Activated naive CD8-positive, alpha-beta T cell treated with anti-CD3 and anti-CD28 coated beads, Interleukin-2, amount 10 ng/mL, durations not matched to agents 7 days and 5 days (primary cell): ENCODE results near the gene PGP. TPM values are rescaled to one million over a fixed set of nuclear protein-coding genes. Genes with fewer than 3 reads are reported as not detected.

Experiments
- ATAC-seq: fragments of 150-1000 bp; cut with Tn5 transposase; one replicate; pipeline ENCODE4 v1.10.0; 2021; ENCODE audit warnings: low read depth, moderate library complexity
- POLR2A ChIA-PET: fragments of 350-600 bp; sonication (Branson Sonifier 250); formaldehyde crosslinking; loops from one replicate; lab custom pipeline; 2021; ENCODE audit warnings: antibody characterized with exemption; lab: Charles Lee
- DNase-seq: peaks from one replicate; pipeline ENCODE4 v3.0.0; 2021
- H3K27ac Mint-ChIP-seq: one replicate; pipeline ENCODE4 v1.8.0; 2022; ENCODE audit warnings: mild to moderate bottlenecking, mixed read lengths
- H3K27me3 Mint-ChIP-seq: one replicate; pipeline ENCODE4 v1.8.0; 2022; ENCODE audit warnings: mild to moderate bottlenecking, moderate library complexity, mixed read lengths
- H3K36me3 Mint-ChIP-seq: one replicate; pipeline ENCODE4 v1.8.0; 2021; ENCODE audit warnings: mild to moderate bottlenecking, mixed read lengths
- H3K4me1 Mint-ChIP-seq: one replicate; pipeline ENCODE4 v1.8.0; 2021; ENCODE audit warnings: mixed read lengths
- H3K4me3 Mint-ChIP-seq: one replicate; pipeline ENCODE4 v1.8.0; 2022; ENCODE audit warnings: mild to moderate bottlenecking, moderate library complexity, mixed read lengths
- H3K9me3 Mint-ChIP-seq: one replicate; pipeline ENCODE4 v1.8.0; 2021; ENCODE audit warnings: mixed read lengths
- total RNA-seq, 2 experiments: library from RNA; stranded (reverse); gene quantifications; one replicate each; pipeline ENCODE4 v1.2.3, GENCODE V29; 2021

PGP gene
- total RNA-seq, 2 experiments from 2014 or later = 22.6 to 23.2 TPM

DNA sequence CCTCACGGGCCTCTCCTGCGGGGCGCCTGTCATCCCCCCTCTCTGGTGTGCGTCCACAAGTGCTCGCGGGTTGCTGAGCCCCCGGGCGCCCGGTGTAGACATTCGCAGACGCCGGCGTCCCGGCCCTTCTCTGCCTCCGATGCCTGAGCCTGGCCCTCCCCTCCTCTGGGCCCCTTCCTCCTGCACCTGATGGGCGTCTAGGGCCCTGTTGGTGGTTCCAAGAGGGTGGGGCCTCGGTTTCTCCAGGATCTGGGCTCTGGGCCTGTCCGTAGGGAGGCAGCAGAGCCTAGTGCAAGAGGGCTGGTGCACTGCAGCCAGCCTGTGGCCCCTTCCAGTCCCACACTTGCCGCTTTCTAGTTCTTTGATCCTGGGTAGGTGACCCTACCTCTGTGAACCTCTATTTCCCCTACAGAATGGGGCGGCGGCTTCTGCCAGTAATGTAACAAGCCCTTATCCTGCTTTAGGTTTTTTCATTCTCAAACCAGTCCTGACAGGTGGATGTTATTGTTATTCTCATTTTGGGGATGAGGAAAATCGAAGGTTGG, 9.4 kb upstream of the PGP start:
- POLR2A ChIA-PET = interaction anchor here (1.3 to 1.7 kb wide), 2 partner anchors 9 to 12 kb away, joined by 3 to 8 read pairs; partner anchors contain the start of genes DNASE1L2 and PGP
- H3K4me3 Mint-ChIP-seq = peak overlapping the region; percentile 82

DNA sequence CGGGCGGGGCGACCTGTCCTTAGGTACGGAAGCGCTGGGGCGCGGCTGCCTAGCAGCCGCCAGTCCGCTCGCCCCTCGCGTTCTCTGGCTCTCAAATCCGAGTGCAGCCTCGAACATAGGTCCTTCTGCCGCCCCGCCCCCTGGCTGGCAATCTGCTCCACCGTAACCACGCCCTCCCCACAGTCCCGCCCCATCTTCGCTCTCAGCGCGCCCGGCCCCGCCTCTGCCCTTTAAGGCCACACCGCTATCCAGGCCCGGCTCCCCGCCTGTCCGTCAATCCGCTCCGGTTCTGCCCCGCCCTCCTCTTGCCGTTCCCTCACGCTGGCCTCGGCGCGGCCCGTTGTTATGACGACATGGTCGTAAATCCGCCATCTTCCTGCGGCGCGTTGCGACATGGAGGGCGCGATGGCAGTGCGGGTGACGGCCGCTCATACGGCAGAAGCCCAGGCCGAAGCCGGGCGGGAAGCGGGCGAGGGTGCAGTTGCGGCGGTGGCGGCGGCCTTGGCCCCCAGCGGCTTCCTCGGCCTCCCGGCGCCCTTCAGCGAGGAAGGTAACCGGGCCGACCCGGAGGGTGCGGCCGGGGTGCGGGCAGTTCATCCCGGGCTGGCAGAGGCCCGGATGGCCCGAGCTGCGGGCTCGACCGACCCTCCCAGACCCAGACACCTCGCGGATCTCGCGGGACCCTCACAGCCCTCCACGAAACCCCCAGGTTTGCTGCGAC, 8.7 kb upstream of the PGP start, which contains the start of gene E4F1:
Gene E4F1, plus strand, starts transcription at position 371 of the 721 bp plus-strand sequence. Its CDS starts 23 bp downstream, at position 394.
- Mint-ChIP-seq H3K9me3 (no peaks in the 10 kb centered on the region), H3K4me1 (peaks cover 14% of the 10 kb centered on the region), H3K27ac (peak within 1 kb of the TSS; percentile 78), H3K36me3 (no peaks in the 10 kb centered on the region), H3K4me3 (peak within 1 kb of the TSS; percentile 82), H3K27me3 (no peaks in the 10 kb centered on the region)
- DNase-seq = peak; percentile 99
- POLR2A ChIA-PET = interaction anchor here (0.5 to 1.7 kb wide), 6 partner anchors 7 to 259 kb away, joined by 3 to 8 read pairs (median 3); partner anchors contain the start of genes DNASE1L2, ECI1, PGP and RPS2
- ATAC-seq = peak; percentile 97

More for the DNA sequence above, 9.4 kb upstream of the PGP start:
- Mint-ChIP-seq H3K36me3 (no peaks in the 10 kb centered on the region), H3K27ac (peak overlapping the region; percentile 77), H3K27me3 (no peaks in the 10 kb centered on the region), H3K9me3 (no peaks in the 10 kb centered on the region), H3K4me1 (peaks cover 14% of the 10 kb centered on the region)
- ATAC-seq = peak; percentile 21
- DNase-seq = no peak

DNA sequence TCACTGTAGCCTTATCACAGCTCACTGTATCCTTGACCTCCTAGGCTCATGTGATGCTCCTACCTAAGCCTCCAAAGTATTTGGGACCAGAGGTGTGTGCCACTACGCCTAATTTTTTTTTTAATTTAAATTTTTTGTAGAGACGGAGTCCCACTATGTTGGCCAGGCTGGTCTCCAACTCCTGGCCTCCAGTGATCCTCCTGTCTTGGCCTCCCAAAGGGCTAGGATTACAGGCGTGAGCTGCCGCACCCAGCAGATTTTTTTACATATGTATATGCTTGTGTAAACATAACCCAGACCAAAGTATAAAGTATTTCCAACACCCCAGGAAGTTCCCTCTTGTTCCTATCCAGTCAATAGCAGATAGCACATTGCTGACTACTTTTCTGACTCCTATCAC, 1.7 kb upstream of the PGP start:
- POLR2A ChIA-PET = interaction anchor here (0.8 to 2.7 kb wide), 3 partner anchors 10 to 61 kb away, joined by 3 to 32 read pairs (median 4); partner anchors contain the start of genes MLST8 and TRAF7
- H3K27ac Mint-ChIP-seq = no peak overlapping the region
- peaks cover 18% of the 10 kb centered on the region for H3K4me1 Mint-ChIP-seq
- H3K27me3 Mint-ChIP-seq = no peaks in the 10 kb centered on the region
- DNase-seq (no peak), ATAC-seq (no peak)
- no peaks in the 10 kb centered on the region for H3K36me3 Mint-ChIP-seq
- H3K4me3 Mint-ChIP-seq = peak overlapping the region; percentile 84
- H3K9me3 Mint-ChIP-seq = no peaks in the 10 kb centered on the region

DNA sequence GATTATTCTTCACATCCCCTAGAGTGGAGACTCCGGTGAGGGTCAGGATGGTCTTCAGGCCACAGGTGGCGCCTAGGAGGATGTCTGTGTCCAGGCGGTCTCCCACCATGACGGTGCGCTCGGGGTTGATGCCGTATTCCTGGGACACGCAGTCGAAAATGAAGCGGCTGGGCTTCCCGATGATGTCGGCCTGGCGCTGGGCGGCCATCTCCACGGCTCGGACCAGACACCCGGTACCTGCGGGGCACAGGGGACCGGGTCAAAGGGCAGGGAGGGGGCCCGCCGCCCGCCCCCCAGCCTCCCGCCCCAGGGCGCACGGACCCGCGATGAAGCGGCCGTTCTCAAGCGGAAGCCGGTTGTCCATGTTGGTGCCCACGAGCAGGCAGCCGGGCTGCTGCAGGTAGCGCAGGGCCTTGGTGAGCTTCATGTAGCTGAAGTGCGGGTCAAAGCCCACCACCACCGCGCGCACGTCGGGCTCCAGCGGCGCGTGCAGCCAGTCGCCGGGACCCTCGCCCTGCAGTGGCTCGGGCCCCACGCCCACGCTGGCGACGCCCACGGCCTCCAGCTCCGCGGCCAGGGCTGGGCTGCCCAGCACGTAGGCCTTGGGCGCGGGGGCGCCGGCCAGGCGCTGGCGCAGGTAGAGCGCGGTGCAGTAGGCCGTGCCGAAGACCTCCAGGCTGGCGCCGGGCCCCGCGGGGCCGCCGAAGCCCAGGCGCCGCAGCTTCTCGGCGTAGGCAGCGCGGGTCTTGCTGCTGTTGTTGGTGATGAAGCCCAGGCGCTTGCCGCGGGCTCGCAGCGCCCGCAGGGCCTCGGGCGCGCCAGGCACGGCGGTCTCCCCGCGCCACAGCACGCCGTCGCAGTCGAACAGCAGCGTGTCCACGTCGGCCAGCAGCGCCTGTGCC, 572 bp downstream of the PGP start:
- POLR2A ChIA-PET = interaction anchor here (0.6 to 2.7 kb wide), 12 partner anchors 8 to 318 kb away, joined by 3 to 32 read pairs (median 4); partner anchors contain the start of genes E4F1, ECI1, MLST8 and MSRB1
- no peak for ATAC-seq
- Mint-ChIP-seq H3K9me3 (no peaks in the 10 kb centered on the region), H3K4me3 (peak overlapping the region; percentile 84), H3K4me1 (peaks cover 18% of the 10 kb centered on the region), H3K27ac (peak overlapping the region; percentile 62), H3K27me3 (no peaks in the 10 kb centered on the region), H3K36me3 (peaks cover 2% of the 10 kb centered on the region)
- DNase-seq = no peak

DNA sequence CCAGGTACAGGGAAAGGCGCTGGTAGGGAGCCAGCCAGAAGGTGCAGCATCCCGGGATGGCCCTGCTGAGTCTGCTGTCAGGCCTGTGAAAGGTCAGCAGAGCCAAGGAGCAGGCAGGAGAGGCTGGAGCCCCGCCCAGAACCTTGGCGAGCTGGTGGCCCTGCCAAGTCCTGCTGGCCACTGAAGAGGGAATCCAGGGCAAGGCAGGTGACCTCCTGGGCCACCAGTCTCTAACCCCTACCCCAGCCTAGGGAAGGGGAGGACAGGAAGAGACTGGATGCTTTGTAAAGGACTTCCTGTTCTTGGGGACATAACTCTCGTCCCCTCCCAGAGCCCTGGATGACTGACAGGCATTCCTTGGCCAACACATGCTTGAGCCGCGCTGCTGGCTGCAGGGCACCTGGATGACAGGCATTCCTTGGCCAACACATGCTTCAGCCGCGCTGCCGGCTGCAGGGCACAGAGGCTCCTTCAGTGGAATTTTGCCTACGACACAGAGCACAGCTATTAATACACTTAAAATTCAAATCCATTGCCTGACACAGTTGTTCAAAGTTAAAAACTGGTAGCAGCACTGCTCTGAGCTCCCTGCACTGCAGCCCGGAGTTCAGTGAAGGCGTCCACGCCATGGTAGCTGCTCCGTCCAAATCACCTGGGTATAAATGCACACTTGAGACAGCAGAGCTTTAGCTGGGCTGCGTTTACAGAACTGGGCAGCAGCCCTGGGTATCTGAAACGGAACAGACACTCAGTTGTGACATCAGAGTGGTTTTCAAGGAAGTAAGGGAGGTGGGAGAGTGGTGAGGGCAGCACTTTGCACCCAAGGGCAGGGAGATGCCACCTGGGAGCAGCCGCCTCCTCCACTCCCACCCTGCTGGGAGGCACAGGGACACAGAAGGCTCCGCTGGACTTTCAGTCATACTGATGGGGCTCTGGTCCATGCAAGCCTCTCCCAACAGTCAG, 2.0 kb downstream of the PGP start:
- DNase-seq = no peak
- H3K36me3 Mint-ChIP-seq = peaks cover 2% of the 10 kb centered on the region
- ATAC-seq = no peak
- no peaks in the 10 kb centered on the region for H3K9me3 Mint-ChIP-seq
- peak overlapping the region; percentile 84 for H3K4me3 Mint-ChIP-seq
- H3K27ac Mint-ChIP-seq = no peak overlapping the region
- POLR2A ChIA-PET = no interaction called here
- peaks cover 20% of the 10 kb centered on the region for H3K4me1 Mint-ChIP-seq
- no peaks in the 10 kb centered on the region for H3K27me3 Mint-ChIP-seq

DNA sequence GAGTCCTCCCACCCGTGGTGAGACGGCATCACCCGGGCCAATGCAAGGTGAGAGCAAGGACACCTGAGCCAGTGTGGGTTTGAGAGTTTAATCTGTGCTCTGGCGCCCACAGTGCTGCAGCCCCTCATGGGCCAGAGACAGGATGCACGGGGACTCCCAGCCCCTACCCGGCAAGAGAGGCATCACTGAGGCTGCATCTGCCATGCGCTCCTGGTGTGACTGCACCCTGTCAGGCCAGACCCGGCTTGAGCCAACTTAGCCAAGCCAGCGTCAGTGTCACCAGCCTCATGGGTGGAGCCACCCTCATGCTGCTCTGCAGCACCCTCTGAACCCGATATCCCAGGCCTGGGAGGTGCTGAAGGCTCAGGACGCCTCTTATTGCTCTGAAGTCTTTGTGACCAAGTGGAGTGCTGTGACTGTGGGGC, 2.7 kb downstream of the PGP start:
- H3K9me3 Mint-ChIP-seq = no peaks in the 10 kb centered on the region
- POLR2A ChIA-PET = no interaction called here
- H3K36me3 Mint-ChIP-seq = peaks cover 6% of the 10 kb centered on the region
- H3K4me1 Mint-ChIP-seq = peaks cover 24% of the 10 kb centered on the region
- H3K4me3 Mint-ChIP-seq = no peak overlapping the region
- ATAC-seq (no peak), DNase-seq (no peak)
- no peak overlapping the region for H3K27ac Mint-ChIP-seq
- H3K27me3 Mint-ChIP-seq = no peaks in the 10 kb centered on the region

DNA sequence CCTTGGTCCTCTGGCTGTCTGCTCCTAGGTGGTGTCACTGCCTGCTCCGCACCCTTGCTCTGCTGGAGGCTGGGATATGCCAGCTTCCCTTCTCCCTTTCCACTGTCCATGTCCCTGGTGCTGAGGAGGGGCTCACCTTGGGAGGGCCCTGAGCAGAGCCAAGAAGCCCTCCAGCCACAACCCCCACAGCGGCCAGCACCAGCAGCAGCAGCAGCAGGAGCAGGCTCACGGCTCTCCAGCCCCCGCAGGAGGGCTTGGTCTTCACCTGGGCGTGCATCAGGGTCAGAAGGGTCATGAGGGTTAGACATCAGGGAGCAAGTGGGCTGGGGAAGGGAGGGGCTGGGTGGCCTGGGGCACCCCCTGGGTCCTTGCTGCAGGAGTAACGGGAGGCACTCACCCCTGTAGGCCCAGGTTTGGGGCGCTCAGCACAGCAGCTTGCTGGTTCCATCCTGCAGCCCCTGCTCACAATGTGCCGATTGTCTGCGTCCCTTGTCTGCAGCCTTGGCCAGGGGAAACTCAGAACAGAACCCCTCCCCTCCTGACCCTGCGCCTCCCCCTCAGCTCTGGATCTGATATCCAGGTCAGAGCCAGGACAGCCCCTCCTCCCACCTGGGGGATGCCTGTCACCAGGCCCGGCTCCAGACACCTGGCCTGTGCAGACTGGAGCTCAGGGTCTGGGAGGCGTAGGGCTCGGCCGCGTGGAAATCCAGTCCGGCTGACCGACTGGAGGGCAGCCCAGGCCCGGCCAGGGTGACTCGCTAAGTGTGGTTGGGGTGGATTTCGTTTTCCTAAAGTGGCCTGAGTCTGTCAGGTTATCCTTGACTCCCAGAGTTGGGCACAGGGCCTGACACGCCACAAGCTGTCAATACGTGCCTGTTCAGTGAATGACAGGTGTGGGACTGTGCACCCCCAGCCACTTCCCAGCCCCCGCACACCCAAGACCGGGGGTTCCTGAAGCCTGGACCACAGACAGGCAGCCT, 4.0 kb downstream of the PGP start, which contains the start of gene BRICD5:
Gene BRICD5, minus strand, starts transcription at position 478 of the 980 bp plus-strand sequence. Its CDS starts 30 bp downstream, at position 448.
- POLR2A ChIA-PET = interaction anchor here (1.2 kb wide), 1 partner anchor 56 kb away, joined by 4 read pairs; the partner anchor contains the start of gene TRAF7
- no peak for DNase-seq
- Mint-ChIP-seq H3K36me3 (peaks cover 8% of the 10 kb centered on the region), H3K27me3 (no peaks in the 10 kb centered on the region), H3K27ac (no peak within 1 kb of the TSS), H3K4me3 (no peak within 1 kb of the TSS), H3K4me1 (peaks cover 26% of the 10 kb centered on the region), H3K9me3 (no peaks in the 10 kb centered on the region)
- ATAC-seq = no peak

DNA sequence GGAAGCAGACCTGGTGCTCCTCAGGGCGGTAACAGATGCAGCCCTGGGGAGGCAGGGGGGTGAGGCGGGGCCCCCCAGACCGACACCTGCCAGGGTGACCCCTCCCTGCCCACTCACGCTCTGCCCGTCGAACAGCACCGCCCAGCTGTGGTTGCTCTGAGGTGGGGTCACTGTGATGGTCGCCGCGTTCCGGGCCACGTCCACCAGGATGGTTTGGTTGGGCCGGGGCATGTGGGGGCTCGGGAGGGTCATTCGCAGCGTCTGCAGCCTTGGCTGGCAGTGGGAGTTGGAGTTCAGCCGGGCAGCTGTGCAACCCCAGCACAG, 4.7 kb downstream of the PGP start:
- POLR2A ChIA-PET = no interaction called here
- peaks cover 8% of the 10 kb centered on the region for H3K36me3 Mint-ChIP-seq
- no peak overlapping the region for H3K4me3 Mint-ChIP-seq

DNA sequence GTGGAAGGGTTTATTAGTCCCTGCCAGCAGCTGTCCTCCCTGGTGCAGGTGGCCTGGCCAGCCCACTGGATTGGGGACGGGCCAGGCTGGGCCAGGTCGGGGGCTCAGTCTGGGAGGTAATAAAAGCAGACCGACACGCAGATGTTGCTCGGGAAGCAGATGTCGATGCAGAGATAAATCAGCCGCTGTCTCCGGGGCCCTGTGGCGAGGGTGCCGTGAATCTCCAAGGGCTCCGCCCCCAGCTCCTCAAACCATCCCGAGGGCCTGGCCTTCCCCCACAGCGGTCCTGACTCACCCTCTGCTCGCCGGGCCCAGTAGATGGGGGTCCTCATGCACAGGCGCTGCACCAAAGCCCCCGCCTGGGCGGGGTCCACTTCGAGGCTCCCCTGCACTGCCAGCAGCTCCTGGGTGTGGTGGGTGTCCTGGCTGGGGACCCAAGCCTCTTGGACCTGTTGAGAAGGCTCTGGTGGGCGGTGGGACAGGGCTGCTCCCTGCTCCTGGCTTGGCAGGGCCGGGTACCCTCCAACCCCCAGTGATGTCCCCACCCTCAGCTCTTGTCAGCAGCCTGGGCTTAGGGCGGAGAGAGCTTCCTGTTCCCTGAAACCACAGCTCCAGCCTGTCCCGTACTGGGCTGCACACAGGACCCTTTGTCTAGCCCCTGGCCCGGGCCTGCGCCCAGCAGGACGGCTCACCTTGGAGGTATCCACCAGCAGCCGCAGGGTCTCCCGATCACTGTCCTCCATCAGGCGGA, 5.2 kb downstream of the PGP start:
- no peak overlapping the region for H3K4me3 Mint-ChIP-seq
- H3K9me3 Mint-ChIP-seq = no peaks in the 10 kb centered on the region
- POLR2A ChIA-PET = no interaction called here
- peaks cover 30% of the 10 kb centered on the region for H3K4me1 Mint-ChIP-seq
- no peaks in the 10 kb centered on the region for H3K27me3 Mint-ChIP-seq
- H3K36me3 Mint-ChIP-seq = peaks cover 8% of the 10 kb centered on the region
- ATAC-seq (no peak), DNase-seq (no peak)
- H3K27ac Mint-ChIP-seq = no peak overlapping the region

More for the DNA sequence above, 4.7 kb downstream of the PGP start:
- H3K27me3 Mint-ChIP-seq = no peaks in the 10 kb centered on the region
- no peak for DNase-seq
- no peak for ATAC-seq
- H3K4me1 Mint-ChIP-seq = peaks cover 26% of the 10 kb centered on the region
- H3K27ac Mint-ChIP-seq = no peak overlapping the region
- H3K9me3 Mint-ChIP-seq = no peaks in the 10 kb centered on the region

DNA sequence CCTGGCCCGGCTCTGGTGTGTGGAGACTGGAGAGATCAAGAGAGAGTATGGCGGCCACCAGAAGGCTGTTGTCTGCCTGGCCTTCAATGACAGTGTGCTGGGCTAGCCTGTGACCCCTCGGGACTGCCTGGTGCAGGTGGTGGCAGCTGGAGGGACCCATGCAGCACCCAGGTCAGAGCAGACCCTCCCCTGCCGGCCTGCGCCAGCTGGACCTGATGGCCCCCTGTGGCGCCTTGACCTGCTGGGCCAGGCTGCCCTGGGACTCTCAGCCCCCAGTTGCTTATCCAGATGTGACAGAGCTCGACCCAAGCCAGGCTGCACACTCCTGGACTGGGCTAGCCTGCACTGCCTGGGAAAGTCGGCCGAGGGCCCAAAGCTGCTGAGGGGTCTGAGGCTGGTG, 5.9 kb downstream of the PGP start:
- no peak for DNase-seq
- no peaks in the 10 kb centered on the region for H3K9me3 Mint-ChIP-seq
- H3K27ac Mint-ChIP-seq = no peak overlapping the region
- H3K36me3 Mint-ChIP-seq = peaks cover 8% of the 10 kb centered on the region
- no peak overlapping the region for H3K4me3 Mint-ChIP-seq
- H3K27me3 Mint-ChIP-seq = no peaks in the 10 kb centered on the region
- POLR2A ChIA-PET = no interaction called here
- H3K4me1 Mint-ChIP-seq = peaks cover 32% of the 10 kb centered on the region
- ATAC-seq = no peak

DNA sequence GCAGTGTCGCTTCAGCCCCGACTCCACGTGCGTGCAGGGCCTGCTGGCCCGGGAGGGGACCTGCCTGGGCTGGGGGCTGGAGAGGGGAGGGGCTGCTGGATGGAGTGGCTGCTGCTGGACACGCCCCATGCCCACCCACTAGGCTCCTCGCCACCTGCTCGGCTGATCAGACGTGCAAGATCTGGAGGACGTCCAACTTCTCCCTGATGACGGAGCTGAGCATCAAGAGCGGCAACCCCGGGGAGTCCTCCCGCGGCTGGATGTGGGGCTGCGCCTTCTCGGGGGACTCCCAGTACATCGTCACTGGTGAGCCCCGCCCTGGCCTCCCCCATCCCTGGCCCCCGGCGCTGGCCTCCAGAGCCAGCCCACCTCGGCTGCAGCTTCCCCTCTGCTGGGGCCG, 6.3 kb downstream of the PGP start:
- H3K9me3 Mint-ChIP-seq = no peaks in the 10 kb centered on the region
- ATAC-seq (no peak), DNase-seq (no peak)
- POLR2A ChIA-PET = no interaction called here
- H3K27me3 Mint-ChIP-seq = no peaks in the 10 kb centered on the region
- H3K27ac Mint-ChIP-seq = no peak overlapping the region
- no peak overlapping the region for H3K4me3 Mint-ChIP-seq
- peaks cover 28% of the 10 kb centered on the region for H3K4me1 Mint-ChIP-seq
- peaks cover 8% of the 10 kb centered on the region for H3K36me3 Mint-ChIP-seq
